ENCODE results near the gene ANKS6. TPM values are rescaled to one million over a fixed set of nuclear protein-coding genes. Genes with fewer than 3 reads are reported as not detected.

Gene ANKS6
- total RNA-seq, 3 donors from 2014 or later (not counting 1 experiment from before 2014, with no cell fraction given), result 8.1 to 12.6 (median 10.5) TPM

GRCh38 chr9:98702340-98702739 is 94.0 kb downstream of the ANKS6 start:
- H3K4me3 ChIP-seq (ENCODE audit: low read length), result no peak overlapping the region
- H3K4me1 Mint-ChIP-seq, result no peaks in the 10 kb centered on the region
- no peak for TF ChIP-seq CTCF (IDR thresholded peaks at IDR 0.05)
- no peak overlapping the region for H3K27ac ChIP-seq (ENCODE audit: low read length)
- no peaks in the 10 kb centered on the region for H3K9me3 Mint-ChIP-seq
- no peaks in the 10 kb centered on the region for H3K9me3 ChIP-seq (ENCODE audit: control insufficient read depth, insufficient read depth, low read length)
- no peaks in the 10 kb centered on the region for H3K36me3 ChIP-seq (ENCODE audit: control insufficient read depth, insufficient read depth, low read length)
- no peaks in the 10 kb centered on the region for H3K4me1 ChIP-seq (ENCODE audit: control insufficient read depth, insufficient read depth, low read length)
- peaks cover 33 to 57% of the 10 kb centered on the region in 2 donors for H3K27me3 Mint-ChIP-seq (ENCODE audit: low read depth in 2 of 2)
- H3K36me3 Mint-ChIP-seq, result no peaks in the 10 kb centered on the region
- intact Hi-C loops (cut with micrococcal nuclease), result no loop called here
- DNase-seq (no peak), ATAC-seq (no peak)
- no peak overlapping the region for H3K4me3 Mint-ChIP-seq
- 90% methylated on average over 8 of the region's 8 CpGs for WGBS (ENCODE audit: insufficient coverage)
- peaks cover 22% of the 10 kb centered on the region for H3K27me3 ChIP-seq (ENCODE audit: control insufficient read depth, insufficient read depth, low read length)
- no peak overlapping the region for H3K27ac Mint-ChIP-seq

- no peak overlapping the region for H3K27ac Mint-ChIP-seq
- no peak overlapping the region for H3K4me3 Mint-ChIP-seq
- H3K4me3 ChIP-seq (ENCODE audit: low read length), result no peak overlapping the region
- no peaks in the 10 kb centered on the region for H3K36me3 Mint-ChIP-seq
- intact Hi-C loops (cut with micrococcal nuclease), result no loop called here
- TF ChIP-seq CTCF (IDR thresholded peaks at IDR 0.05), result no peak
- DNase-seq (no peak), ATAC-seq (no peak)
- no peaks in the 10 kb centered on the region for H3K9me3 Mint-ChIP-seq
- H3K4me1 ChIP-seq (ENCODE audit: control insufficient read depth, insufficient read depth, low read length), result no peaks in the 10 kb centered on the region
- H3K36me3 ChIP-seq (ENCODE audit: control insufficient read depth, insufficient read depth, low read length), result no peaks in the 10 kb centered on the region
- 91% methylated on average over 7 of the region's 7 CpGs for WGBS (ENCODE audit: insufficient coverage)
- no peaks in the 10 kb centered on the region for H3K4me1 Mint-ChIP-seq
- H3K27me3 ChIP-seq (ENCODE audit: control insufficient read depth, insufficient read depth, low read length), result peaks cover 15% of the 10 kb centered on the region
- no peak overlapping the region for H3K27ac ChIP-seq (ENCODE audit: low read length)
- peaks cover 33 to 51% of the 10 kb centered on the region in 2 donors for H3K27me3 Mint-ChIP-seq (ENCODE audit: low read depth in 2 of 2)
- H3K9me3 ChIP-seq (ENCODE audit: control insufficient read depth, insufficient read depth, low read length), result no peaks in the 10 kb centered on the region
Measured at GRCh38 chr9:98701576-98701975, 94.8 kb downstream of the ANKS6 start.

GRCh38 chr9:98700801-98701200 is 95.6 kb downstream of the ANKS6 start:
- H3K9me3 Mint-ChIP-seq, result no peaks in the 10 kb centered on the region
- no peak for ATAC-seq
- no peak overlapping the region for H3K27ac Mint-ChIP-seq
- Histone ChIP-seq H3K27me3 (ENCODE audit: control insufficient read depth, insufficient read depth, low read length) (peaks cover 11% of the 10 kb centered on the region), H3K4me3 (ENCODE audit: low read length) (no peak overlapping the region), H3K9me3 (ENCODE audit: control insufficient read depth, insufficient read depth, low read length) (no peaks in the 10 kb centered on the region), H3K4me1 (ENCODE audit: control insufficient read depth, insufficient read depth, low read length) (no peaks in the 10 kb centered on the region), H3K27ac (ENCODE audit: low read length) (no peak overlapping the region), H3K36me3 (ENCODE audit: control insufficient read depth, insufficient read depth, low read length) (no peaks in the 10 kb centered on the region)
- TF ChIP-seq CTCF (IDR thresholded peaks at IDR 0.05), result no peak
- DNase-seq, result no peak
- 67% methylated on average over 3 of the region's 4 CpGs for WGBS (ENCODE audit: insufficient coverage)
- intact Hi-C loops (cut with micrococcal nuclease), result no loop called here
- no peak overlapping the region for H3K4me3 Mint-ChIP-seq
- H3K4me1 Mint-ChIP-seq, result no peaks in the 10 kb centered on the region
- no peaks in the 10 kb centered on the region for H3K36me3 Mint-ChIP-seq
- peaks cover 34 to 45% of the 10 kb centered on the region in 2 donors for H3K27me3 Mint-ChIP-seq (ENCODE audit: low read depth in 2 of 2)

- Histone ChIP-seq H3K4me3 (ENCODE audit: low read length) (no peak overlapping the region), H3K27ac (ENCODE audit: low read length) (no peak overlapping the region), H3K4me1 (ENCODE audit: control insufficient read depth, insufficient read depth, low read length) (no peaks in the 10 kb centered on the region), H3K36me3 (ENCODE audit: control insufficient read depth, insufficient read depth, low read length) (no peaks in the 10 kb centered on the region), H3K9me3 (ENCODE audit: control insufficient read depth, insufficient read depth, low read length) (no peaks in the 10 kb centered on the region), H3K27me3 (ENCODE audit: control insufficient read depth, insufficient read depth, low read length) (no peaks in the 10 kb centered on the region)
- Mint-ChIP-seq H3K4me1 (no peaks in the 10 kb centered on the region), H3K36me3 (no peaks in the 10 kb centered on the region), H3K4me3 (no peak overlapping the region), H3K9me3 (no peaks in the 10 kb centered on the region), H3K27me3 (ENCODE audit: low read depth in 2 of 2) (peaks cover 22 to 28% of the 10 kb centered on the region in 2 donors), H3K27ac (no peak overlapping the region)
- no peak for DNase-seq
- TF ChIP-seq CTCF (IDR thresholded peaks at IDR 0.05), result no peak
- ATAC-seq, result no peak
- WGBS (ENCODE audit: insufficient coverage), result 85% methylated on average over 5 of the region's 6 CpGs
- intact Hi-C loops (cut with micrococcal nuclease), result no loop called here
Measured at GRCh38 chr9:98698856-98699255, 97.5 kb downstream of the ANKS6 start.

Data from natural killer cell (primary cell).